ENCODE results near the gene BTRC.
"Not testable (repeated sequence)": the region's sequence is repeated elsewhere in the genome, so short reads cannot be mapped to it uniquely, and the experiment has no call there.

DNA sequence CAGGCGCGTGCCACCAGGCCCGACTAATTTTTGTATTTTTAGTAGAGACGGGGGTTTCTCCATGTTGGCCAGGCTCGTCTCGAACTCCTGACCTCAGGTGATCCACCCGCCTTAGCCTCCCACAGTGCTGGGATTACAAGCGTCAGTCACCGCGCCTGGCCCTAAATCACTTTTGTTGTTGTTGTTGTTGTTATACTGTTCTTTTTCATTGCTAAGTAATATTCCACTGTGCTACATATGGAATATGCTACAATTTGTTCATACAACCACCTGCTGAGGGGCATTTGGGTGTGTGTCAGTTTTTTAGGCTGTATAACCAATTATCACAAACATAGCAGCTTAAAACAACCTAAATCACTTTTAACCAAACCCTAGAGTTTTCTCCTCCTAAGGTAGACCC, 1.1 kb upstream of the BTRC start:
- TF ChIP-seq POLR2AphosphoS5 (IDR thresholded peaks at IDR 0.05) = not testable (repeated sequence)
- TF ChIP-seq, protein P1, sequence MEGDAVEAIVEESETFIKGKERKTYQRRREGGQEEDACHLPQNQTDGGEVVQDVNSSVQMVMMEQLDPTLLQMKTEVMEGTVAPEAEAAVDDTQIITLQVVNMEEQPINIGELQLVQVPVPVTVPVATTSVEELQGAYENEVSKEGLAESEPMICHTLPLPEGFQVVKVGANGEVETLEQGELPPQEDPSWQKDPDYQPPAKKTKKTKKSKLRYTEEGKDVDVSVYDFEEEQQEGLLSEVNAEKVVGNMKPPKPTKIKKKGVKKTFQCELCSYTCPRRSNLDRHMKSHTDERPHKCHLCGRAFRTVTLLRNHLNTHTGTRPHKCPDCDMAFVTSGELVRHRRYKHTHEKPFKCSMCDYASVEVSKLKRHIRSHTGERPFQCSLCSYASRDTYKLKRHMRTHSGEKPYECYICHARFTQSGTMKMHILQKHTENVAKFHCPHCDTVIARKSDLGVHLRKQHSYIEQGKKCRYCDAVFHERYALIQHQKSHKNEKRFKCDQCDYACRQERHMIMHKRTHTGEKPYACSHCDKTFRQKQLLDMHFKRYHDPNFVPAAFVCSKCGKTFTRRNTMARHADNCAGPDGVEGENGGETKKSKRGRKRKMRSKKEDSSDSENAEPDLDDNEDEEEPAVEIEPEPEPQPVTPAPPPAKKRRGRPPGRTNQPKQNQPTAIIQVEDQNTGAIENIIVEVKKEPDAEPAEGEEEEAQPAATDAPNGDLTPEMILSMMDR (IDR thresholded peaks at IDR 0.05) = not testable (repeated sequence)

All from stomach (tissue), 4 donors.